ENCODE results near the gene BAZ2B. TPM values are rescaled to one million over a fixed set of nuclear protein-coding genes. Genes with fewer than 3 reads are reported as not detected.
A peak's percentile ranks its signal among the peaks of the same experiment; 100 is the strongest.

Gene BAZ2B
- total and polyA plus RNA-seq, 2 of the 13 experiments (the other 11 are each of a cell fraction or from before 2014, with no cell fraction given): 14.0 to 15.1 TPM

DNA sequence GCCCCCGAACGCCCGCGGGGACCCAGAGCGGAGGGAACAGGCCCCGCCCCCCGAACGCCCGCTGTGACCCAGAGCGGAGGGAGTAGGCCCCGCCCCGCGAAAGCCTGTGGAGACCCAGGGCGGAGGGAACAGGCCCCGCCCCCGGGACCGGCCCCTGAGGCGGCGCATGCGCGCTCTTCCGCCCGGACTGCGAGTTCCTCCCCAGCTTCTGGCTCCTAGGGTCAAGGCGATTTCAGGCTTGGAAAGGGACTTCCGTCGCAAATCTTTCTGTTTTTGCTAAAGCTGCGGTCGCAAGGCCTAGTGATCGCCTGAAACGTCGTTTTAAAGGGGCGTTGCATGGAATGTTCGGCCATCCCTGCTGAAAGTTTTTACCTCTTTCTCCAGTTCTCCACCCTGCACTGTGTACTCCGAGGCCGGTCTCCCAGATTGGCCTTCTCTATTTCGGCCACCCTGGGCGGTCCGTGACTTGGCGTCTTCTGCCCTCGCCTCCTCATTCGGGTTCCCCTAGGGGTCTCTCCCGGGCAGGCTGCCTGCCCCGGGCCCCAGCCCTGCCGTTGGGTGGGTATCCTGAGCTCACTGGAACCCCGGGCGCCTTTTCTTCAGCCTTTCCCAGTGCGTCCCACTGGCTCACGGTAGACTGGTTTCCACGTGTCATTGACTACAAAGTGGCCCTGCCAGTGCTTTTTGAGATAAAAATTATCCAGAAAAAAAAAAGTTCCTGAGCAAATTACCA, 329.5 kb downstream of the BAZ2B start (continued):
- TF ChIP-seq, protein P1, sequence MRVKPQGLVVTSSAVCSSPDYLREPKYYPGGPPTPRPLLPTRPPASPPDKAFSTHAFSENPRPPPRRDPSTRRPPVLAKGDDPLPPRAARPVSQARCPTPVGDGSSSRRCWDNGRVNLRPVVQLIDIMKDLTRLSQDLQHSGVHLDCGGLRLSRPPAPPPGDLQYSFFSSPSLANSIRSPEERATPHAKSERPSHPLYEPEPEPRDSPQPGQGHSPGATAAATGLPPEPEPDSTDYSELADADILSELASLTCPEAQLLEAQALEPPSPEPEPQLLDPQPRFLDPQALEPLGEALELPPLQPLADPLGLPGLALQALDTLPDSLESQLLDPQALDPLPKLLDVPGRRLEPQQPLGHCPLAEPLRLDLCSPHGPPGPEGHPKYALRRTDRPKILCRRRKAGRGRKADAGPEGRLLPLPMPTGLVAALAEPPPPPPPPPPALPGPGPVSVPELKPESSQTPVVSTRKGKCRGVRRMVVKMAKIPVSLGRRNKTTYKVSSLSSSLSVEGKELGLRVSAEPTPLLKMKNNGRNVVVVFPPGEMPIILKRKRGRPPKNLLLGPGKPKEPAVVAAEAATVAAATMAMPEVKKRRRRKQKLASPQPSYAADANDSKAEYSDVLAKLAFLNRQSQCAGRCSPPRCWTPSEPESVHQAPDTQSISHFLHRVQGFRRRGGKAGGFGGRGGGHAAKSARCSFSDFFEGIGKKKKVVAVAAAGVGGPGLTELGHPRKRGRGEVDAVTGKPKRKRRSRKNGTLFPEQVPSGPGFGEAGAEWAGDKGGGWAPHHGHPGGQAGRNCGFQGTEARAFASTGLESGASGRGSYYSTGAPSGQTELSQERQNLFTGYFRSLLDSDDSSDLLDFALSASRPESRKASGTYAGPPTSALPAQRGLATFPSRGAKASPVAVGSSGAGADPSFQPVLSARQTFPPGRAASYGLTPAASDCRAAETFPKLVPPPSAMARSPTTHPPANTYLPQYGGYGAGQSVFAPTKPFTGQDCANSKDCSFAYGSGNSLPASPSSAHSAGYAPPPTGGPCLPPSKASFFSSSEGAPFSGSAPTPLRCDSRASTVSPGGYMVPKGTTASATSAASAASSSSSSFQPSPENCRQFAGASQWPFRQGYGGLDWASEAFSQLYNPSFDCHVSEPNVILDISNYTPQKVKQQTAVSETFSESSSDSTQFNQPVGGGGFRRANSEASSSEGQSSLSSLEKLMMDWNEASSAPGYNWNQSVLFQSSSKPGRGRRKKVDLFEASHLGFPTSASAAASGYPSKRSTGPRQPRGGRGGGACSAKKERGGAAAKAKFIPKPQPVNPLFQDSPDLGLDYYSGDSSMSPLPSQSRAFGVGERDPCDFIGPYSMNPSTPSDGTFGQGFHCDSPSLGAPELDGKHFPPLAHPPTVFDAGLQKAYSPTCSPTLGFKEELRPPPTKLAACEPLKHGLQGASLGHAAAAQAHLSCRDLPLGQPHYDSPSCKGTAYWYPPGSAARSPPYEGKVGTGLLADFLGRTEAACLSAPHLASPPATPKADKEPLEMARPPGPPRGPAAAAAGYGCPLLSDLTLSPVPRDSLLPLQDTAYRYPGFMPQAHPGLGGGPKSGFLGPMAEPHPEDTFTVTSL (CRISPR knock-in tag; IDR thresholded peaks at IDR 0.05; ENCODE audit: borderline replicate concordance): no peak
- no peak for TF ChIP-seq ZSCAN21 (CRISPR knock-in tag; IDR thresholded peaks at IDR 0.05; ENCODE audit: borderline replicate concordance)
- TF ChIP-seq ZNF329 (CRISPR knock-in tag; IDR thresholded peaks at IDR 0.05; ENCODE audit: low read depth): no peak
- TF ChIP-seq ZNF256 (CRISPR knock-in tag; conservative IDR thresholded peaks at IDR 0.05): no peak; the same call in 1 of the 2 replicates
- TF ChIP-seq HOXA5 (CRISPR knock-in tag; IDR thresholded peaks at IDR 0.05): peak; percentile 92
- no peak for TF ChIP-seq ZNF724P (CRISPR knock-in tag; IDR thresholded peaks at IDR 0.05; ENCODE audit: borderline replicate concordance)
- TF ChIP-seq, protein P2, sequence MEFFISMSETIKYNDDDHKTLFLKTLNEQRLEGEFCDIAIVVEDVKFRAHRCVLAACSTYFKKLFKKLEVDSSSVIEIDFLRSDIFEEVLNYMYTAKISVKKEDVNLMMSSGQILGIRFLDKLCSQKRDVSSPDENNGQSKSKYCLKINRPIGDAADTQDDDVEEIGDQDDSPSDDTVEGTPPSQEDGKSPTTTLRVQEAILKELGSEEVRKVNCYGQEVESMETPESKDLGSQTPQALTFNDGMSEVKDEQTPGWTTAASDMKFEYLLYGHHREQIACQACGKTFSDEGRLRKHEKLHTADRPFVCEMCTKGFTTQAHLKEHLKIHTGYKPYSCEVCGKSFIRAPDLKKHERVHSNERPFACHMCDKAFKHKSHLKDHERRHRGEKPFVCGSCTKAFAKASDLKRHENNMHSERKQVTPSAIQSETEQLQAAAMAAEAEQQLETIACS (CRISPR knock-in tag; IDR thresholded peaks at IDR 0.05): no peak
- TF ChIP-seq MYNN (CRISPR knock-in tag; IDR thresholded peaks at IDR 0.05; ENCODE audit: low read depth): no peak; the same call in 1 of the 2 replicates
- TF ChIP-seq, protein P3, sequence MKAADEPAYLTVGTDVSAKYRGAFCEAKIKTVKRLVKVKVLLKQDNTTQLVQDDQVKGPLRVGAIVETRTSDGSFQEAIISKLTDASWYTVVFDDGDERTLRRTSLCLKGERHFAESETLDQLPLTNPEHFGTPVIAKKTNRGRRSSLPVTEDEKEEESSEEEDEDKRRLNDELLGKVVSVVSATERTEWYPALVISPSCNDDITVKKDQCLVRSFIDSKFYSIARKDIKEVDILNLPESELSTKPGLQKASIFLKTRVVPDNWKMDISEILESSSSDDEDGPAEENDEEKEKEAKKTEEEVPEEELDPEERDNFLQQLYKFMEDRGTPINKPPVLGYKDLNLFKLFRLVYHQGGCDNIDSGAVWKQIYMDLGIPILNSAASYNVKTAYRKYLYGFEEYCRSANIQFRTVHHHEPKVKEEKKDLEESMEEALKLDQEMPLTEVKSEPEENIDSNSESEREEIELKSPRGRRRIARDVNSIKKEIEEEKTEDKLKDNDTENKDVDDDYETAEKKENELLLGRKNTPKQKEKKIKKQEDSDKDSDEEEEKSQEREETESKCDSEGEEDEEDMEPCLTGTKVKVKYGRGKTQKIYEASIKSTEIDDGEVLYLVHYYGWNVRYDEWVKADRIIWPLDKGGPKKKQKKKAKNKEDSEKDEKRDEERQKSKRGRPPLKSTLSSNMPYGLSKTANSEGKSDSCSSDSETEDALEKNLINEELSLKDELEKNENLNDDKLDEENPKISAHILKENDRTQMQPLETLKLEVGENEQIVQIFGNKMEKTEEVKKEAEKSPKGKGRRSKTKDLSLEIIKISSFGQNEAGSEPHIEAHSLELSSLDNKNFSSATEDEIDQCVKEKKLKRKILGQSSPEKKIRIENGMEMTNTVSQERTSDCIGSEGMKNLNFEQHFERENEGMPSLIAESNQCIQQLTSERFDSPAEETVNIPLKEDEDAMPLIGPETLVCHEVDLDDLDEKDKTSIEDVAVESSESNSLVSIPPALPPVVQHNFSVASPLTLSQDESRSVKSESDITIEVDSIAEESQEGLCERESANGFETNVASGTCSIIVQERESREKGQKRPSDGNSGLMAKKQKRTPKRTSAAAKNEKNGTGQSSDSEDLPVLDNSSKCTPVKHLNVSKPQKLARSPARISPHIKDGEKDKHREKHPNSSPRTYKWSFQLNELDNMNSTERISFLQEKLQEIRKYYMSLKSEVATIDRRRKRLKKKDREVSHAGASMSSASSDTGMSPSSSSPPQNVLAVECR (CRISPR knock-in tag; IDR thresholded peaks at IDR 0.05; ENCODE audit: borderline replicate concordance): no peak; the same call in 1 of the 2 replicates
- 0 out of 2 replicates have a peak, but pooled peaks have one; percentile 14 for TF ChIP-seq ZNF891 (CRISPR knock-in tag; IDR thresholded peaks at IDR 0.05)
- no peak; the same call in 1 of the 2 replicates for TF ChIP-seq FOXO1 (CRISPR knock-in tag; IDR thresholded peaks at IDR 0.05)
- no peak for TF ChIP-seq CHCHD3 (CRISPR knock-in tag; IDR thresholded peaks at IDR 0.05)
- no peak for TF ChIP-seq FOXJ3 (CRISPR knock-in tag; IDR thresholded peaks at IDR 0.05; ENCODE audit: borderline replicate concordance)
- TF ChIP-seq ZNF180 (CRISPR knock-in tag; IDR thresholded peaks at IDR 0.05; ENCODE audit: borderline replicate concordance, low read depth): no peak
- TF ChIP-seq ZNF709 (CRISPR knock-in tag; IDR thresholded peaks at IDR 0.05): no peak; the same call in 1 of the 2 replicates
- peak; percentile 32; the same call in 1 of the 2 replicates for TF ChIP-seq PITX1 (CRISPR knock-in tag; IDR thresholded peaks at IDR 0.05)
